HEK293 (cell line): ENCODE results near the gene ATP5F1D.

Experiments used
- HOXD13 ChIP-seq: sonication (generic); formaldehyde crosslinking; IDR thresholded peaks from 2 replicates; pipeline ENCODE4 v1.8.0; 2022; ENCODE audit warnings: missing genetic modification reagents, borderline replicate concordance
- KLF1 ChIP-seq: fragments of 450-650 bp; formaldehyde crosslinking; IDR thresholded peaks from 2 replicates; pipeline ENCODE4 v1.5.1; 2016; ENCODE audit warnings: missing biosample characterization, missing genetic modification characterization
- MEIS1 ChIP-seq: sonication (generic); formaldehyde crosslinking; IDR thresholded peaks from 2 replicates; pipeline ENCODE4 v1.8.1; 2022; ENCODE audit warnings: missing genetic modification reagents, mild to moderate bottlenecking, borderline replicate concordance
- OSR2 ChIP-seq: fragments of 450-650 bp; formaldehyde crosslinking; IDR thresholded peaks from 2 replicates; pipeline ENCODE4 v1.5.1; 2016; ENCODE audit warnings: missing biosample characterization, missing genetic modification characterization
- PATZ1 ChIP-seq: fragments of 450-650 bp; formaldehyde crosslinking; IDR thresholded peaks from 2 replicates; pipeline ENCODE4 v1.5.1; 2016; ENCODE audit warnings: missing biosample characterization, missing genetic modification characterization
- PRDM4 ChIP-seq: fragments of 450-650 bp; formaldehyde crosslinking; IDR thresholded peaks from 2 replicates; pipeline ENCODE4 v1.5.1; 2017; ENCODE audit warnings: missing biosample characterization, missing genetic modification characterization
- SP2 ChIP-seq: fragments of 450-650 bp; formaldehyde crosslinking; IDR thresholded peaks from 2 replicates; pipeline ENCODE4 v1.5.1; 2016; ENCODE audit warnings: missing biosample characterization, missing genetic modification characterization
- SP3 ChIP-seq: fragments of 450-650 bp; formaldehyde crosslinking; IDR thresholded peaks from 2 replicates; pipeline ENCODE4 v1.5.1; 2016; ENCODE audit warnings: missing biosample characterization, missing genetic modification characterization
- WT1 ChIP-seq: fragments of 450-650 bp; formaldehyde crosslinking; IDR thresholded peaks from 2 replicates; pipeline ENCODE4 v1.5.1; 2016; ENCODE audit warnings: missing biosample characterization, missing genetic modification characterization
- ZBTB17 ChIP-seq: fragments of 450-650 bp; formaldehyde crosslinking; IDR thresholded peaks from 2 replicates; pipeline ENCODE4 v1.5.1; 2016; ENCODE audit warnings: missing biosample characterization, missing genetic modification characterization
- ZEB2 ChIP-seq: fragments of 450-650 bp; formaldehyde crosslinking; IDR thresholded peaks from 2 replicates; pipeline ENCODE4 v1.5.1; 2016; ENCODE audit warnings: missing biosample characterization, missing genetic modification characterization
- ZNF10 ChIP-seq: fragments of 450-650 bp; formaldehyde crosslinking; IDR thresholded peaks from 2 replicates; pipeline ENCODE4 v1.5.1; 2017; ENCODE audit warnings: missing biosample characterization, missing genetic modification characterization
- ZNF114 ChIP-seq: fragments of 450-650 bp; formaldehyde crosslinking; IDR thresholded peaks from 2 replicates; pipeline ENCODE4 v1.5.0; 2017; ENCODE audit warnings: missing biosample characterization, missing genetic modification characterization
- ZNF138 ChIP-seq: fragments of 450-650 bp; formaldehyde crosslinking; IDR thresholded peaks from 2 replicates; pipeline ENCODE4 v1.5.1; 2016; ENCODE audit warnings: missing biosample characterization, missing genetic modification characterization, borderline replicate concordance
- ZNF146 ChIP-seq: fragments of 450-650 bp; formaldehyde crosslinking; IDR thresholded peaks from 2 replicates; pipeline ENCODE4 v1.5.1; 2016; ENCODE audit warnings: missing biosample characterization, missing genetic modification characterization
- ZNF148 ChIP-seq: fragments of 450-650 bp; formaldehyde crosslinking; IDR thresholded peaks from 2 replicates; pipeline ENCODE4 v1.5.0; 2017; ENCODE audit warnings: missing biosample characterization, missing genetic modification characterization, borderline replicate concordance
- ZNF19 ChIP-seq: fragments of 450-650 bp; formaldehyde crosslinking; IDR thresholded peaks from 2 replicates; pipeline ENCODE4; 2016; ENCODE audit warnings: missing biosample characterization, missing genetic modification characterization, low read depth
- ZNF211 ChIP-seq: fragments of 450-650 bp; formaldehyde crosslinking; IDR thresholded peaks from 2 replicates; pipeline ENCODE4 v1.5.1; 2016; ENCODE audit warnings: low read depth, missing biosample characterization, missing genetic modification characterization
- ZNF266 ChIP-seq: fragments of 450-650 bp; formaldehyde crosslinking; IDR thresholded peaks from 2 replicates; pipeline ENCODE4 v1.5.1; 2016; ENCODE audit warnings: missing biosample characterization, missing genetic modification characterization, low read depth
- ZNF302 ChIP-seq: fragments of 450-650 bp; formaldehyde crosslinking; IDR thresholded peaks from 2 replicates; pipeline ENCODE4 v1.5.1; 2016; ENCODE audit warnings: missing biosample characterization, missing genetic modification characterization, low read depth
- ZNF324 ChIP-seq: fragments of 450-650 bp; formaldehyde crosslinking; IDR thresholded peaks from 2 replicates; pipeline ENCODE4 v1.5.1; 2016; ENCODE audit warnings: missing biosample characterization, missing genetic modification characterization
- ZNF354C ChIP-seq: fragments of 450-650 bp; formaldehyde crosslinking; IDR thresholded peaks from 2 replicates; pipeline ENCODE4 v1.5.1; 2016; ENCODE audit warnings: missing biosample characterization, missing genetic modification characterization, low read depth, borderline replicate concordance
- ZNF398 ChIP-seq: fragments of 450-650 bp; formaldehyde crosslinking; IDR thresholded peaks from 2 replicates; pipeline ENCODE4 v1.5.1; 2017; ENCODE audit warnings: missing biosample characterization, missing genetic modification characterization
- ZNF529 ChIP-seq: fragments of 450-650 bp; formaldehyde crosslinking; IDR thresholded peaks from 2 replicates; pipeline ENCODE4 v1.5.1; 2017; ENCODE audit warnings: missing genetic modification characterization, missing biosample characterization; ENCODE audit not compliant: insufficient replicate concordance
- ZNF555 ChIP-seq: fragments of 450-650 bp; formaldehyde crosslinking; conservative IDR thresholded peaks from 2 replicates; pipeline ENCODE4 v1.5.1; 2017; ENCODE audit warnings: missing biosample characterization, mild to moderate bottlenecking, missing genetic modification characterization, inconsistent platforms
- ZNF585B ChIP-seq: fragments of 450-650 bp; formaldehyde crosslinking; IDR thresholded peaks from 2 replicates; pipeline ENCODE4 v1.5.1; 2016; ENCODE audit warnings: missing biosample characterization, missing genetic modification characterization
- ZNF626 ChIP-seq: fragments of 450-650 bp; sonication (Bioruptor Pico); formaldehyde crosslinking; IDR thresholded peaks from 2 replicates; pipeline ENCODE4 v1.5.1; 2018; ENCODE audit warnings: missing biosample characterization, missing genetic modification characterization, inconsistent platforms
- ZNF629 ChIP-seq: fragments of 450-650 bp; formaldehyde crosslinking; IDR thresholded peaks from 2 replicates; pipeline ENCODE4 v1.5.1; 2017; ENCODE audit warnings: missing biosample characterization, missing genetic modification characterization
- ZNF677 ChIP-seq: fragments of 450-650 bp; IDR thresholded peaks from 2 replicates; pipeline ENCODE4 v1.5.0; 2018; ENCODE audit warnings: missing biosample characterization, mild to moderate bottlenecking, missing genetic modification characterization, moderate library complexity
- ZNF701 ChIP-seq: fragments of 450-650 bp; formaldehyde crosslinking; IDR thresholded peaks from 2 replicates; pipeline ENCODE4 v1.5.1; 2016; ENCODE audit warnings: missing biosample characterization, missing genetic modification characterization
- ZNF707 ChIP-seq: fragments of 450-650 bp; formaldehyde crosslinking; IDR thresholded peaks from 2 replicates; pipeline ENCODE4 v1.5.1; 2016; ENCODE audit warnings: missing biosample characterization, missing genetic modification characterization
- ZSCAN4 ChIP-seq: fragments of 450-650 bp; formaldehyde crosslinking; IDR thresholded peaks from 2 replicates; pipeline ENCODE4 v1.5.1; 2017; ENCODE audit warnings: missing biosample characterization, missing genetic modification characterization

ATP5F1D gene

GRCh38 chr19:1260749-1261537 is 19.4 kb downstream of the ATP5F1D start (continued):
- TF ChIP-seq ZNF707 (no peak), ZNF555 (tag by site-specific recombination) (no peak), ZNF138 (no peak), ZNF677 (no peak), ZNF114 (tag by site-specific recombination) (no peak), PRDM4 (tag by site-specific recombination) (no peak), ZNF10 (no peak), ZNF324 (no peak), ZNF302 (tag by site-specific recombination) (no peak), ZSCAN4 (tag by site-specific recombination) (no peak), ZNF19 (tag by site-specific recombination) (no peak), ZNF626 (no peak), WT1 (no peak), ZBTB17 (no peak), ZNF354C (no peak), SP2 (tag by site-specific recombination) (peak; percentile 97), ZNF701 (tag by site-specific recombination) (no peak), ZNF585B (tag by site-specific recombination) (no peak), SP3 (peak; percentile 95), ZNF211 (tag by site-specific recombination) (no peak), HOXD13 (CRISPR knock-in tag) (no peak), ZEB2 (peak; percentile 16), MEIS1 (CRISPR knock-in tag) (no peak), OSR2 (tag by site-specific recombination) (no peak), PATZ1 (tag by site-specific recombination) (peak; percentile 92), ZNF529 (tag by site-specific recombination) (no peak), ZNF398 (tag by site-specific recombination) (peak; percentile 87), ZNF629 (tag by site-specific recombination) (peak; percentile 82), ZNF148 (tag by site-specific recombination) (no peak), ZNF266 (no peak), ZNF146 (tag by site-specific recombination) (no peak), KLF1 (tag by site-specific recombination) (no peak)
